ENCODE measurements around the gene CDH13. TPM values are rescaled to one million over a fixed set of nuclear protein-coding genes. Genes with fewer than 3 reads are reported as not detected.

CDH13 gene
- total RNA-seq, 1 donor from 2014 or later = not detected

GRCh38 chr16:82776470-82777146 lies 149.8 kb downstream of the CDH13 start:
- intact Hi-C loops (cut with micrococcal nuclease) = no loop called here

GRCh38 chr16:82782715-82783251 lies 156.0 kb downstream of the CDH13 start:
- intact Hi-C loops (cut with micrococcal nuclease) = no loop called here

GRCh38 chr16:82783933-82784572 lies 157.3 kb downstream of the CDH13 start:
- intact Hi-C loops (cut with micrococcal nuclease) = no loop called here

- intact Hi-C loops (cut with micrococcal nuclease) = no loop called here
These were observed 157.8 kb downstream of the CDH13 start for GRCh38 chr16:82784573-82784968.

- intact Hi-C loops (cut with micrococcal nuclease) = no loop called here
These were observed 161.5 kb downstream of the CDH13 start for GRCh38 chr16:82788225-82788624.

GRCh38 chr16:82788919-82789318 lies 162.2 kb downstream of the CDH13 start:
- intact Hi-C loops (cut with micrococcal nuclease) = no loop called here

- intact Hi-C loops (cut with micrococcal nuclease) = no loop called here
These were observed 165.9 kb downstream of the CDH13 start for GRCh38 chr16:82792693-82793092.

- intact Hi-C loops (cut with micrococcal nuclease) = no loop called here
These were observed 166.9 kb downstream of the CDH13 start for GRCh38 chr16:82793528-82794245.

- intact Hi-C loops (cut with micrococcal nuclease) = no loop called here
These were observed 169.3 kb downstream of the CDH13 start for GRCh38 chr16:82796047-82796446.

GRCh38 chr16:82801361-82801760 lies 174.6 kb downstream of the CDH13 start:
- intact Hi-C loops (cut with micrococcal nuclease) = no loop called here

GRCh38 chr16:82805866-82806265 lies 179.1 kb downstream of the CDH13 start:
- intact Hi-C loops (cut with micrococcal nuclease) = no loop called here

- intact Hi-C loops (cut with micrococcal nuclease) = no loop called here
These were observed 180.5 kb downstream of the CDH13 start for GRCh38 chr16:82807311-82807710.

- intact Hi-C loops (cut with micrococcal nuclease) = no loop called here
These were observed 181.3 kb downstream of the CDH13 start for GRCh38 chr16:82808036-82808435.

- intact Hi-C loops (cut with micrococcal nuclease) = no loop called here
These were observed 183.3 kb downstream of the CDH13 start for GRCh38 chr16:82810077-82810476.

GRCh38 chr16:82814059-82814458 lies 187.3 kb downstream of the CDH13 start:
- intact Hi-C loops (cut with micrococcal nuclease) = no loop called here

- intact Hi-C loops (cut with micrococcal nuclease) = no loop called here
These were observed 192.5 kb downstream of the CDH13 start for GRCh38 chr16:82819286-82819685.

- intact Hi-C loops (cut with micrococcal nuclease) = no loop called here
These were observed 194.1 kb downstream of the CDH13 start for GRCh38 chr16:82820855-82821254.

- intact Hi-C loops (cut with micrococcal nuclease) = no loop called here
These were observed 197.6 kb downstream of the CDH13 start for GRCh38 chr16:82824408-82824807.

GRCh38 chr16:82829301-82829700 lies 202.5 kb downstream of the CDH13 start:
- intact Hi-C loops (cut with micrococcal nuclease) = no loop called here

GRCh38 chr16:82830944-82831343 lies 204.2 kb downstream of the CDH13 start:
- intact Hi-C loops (cut with micrococcal nuclease) = no loop called here

GRCh38 chr16:82832821-82833220 lies 206.1 kb downstream of the CDH13 start:
- intact Hi-C loops (cut with micrococcal nuclease) = no loop called here

GRCh38 chr16:82833378-82833993 lies 206.7 kb downstream of the CDH13 start:
- intact Hi-C loops (cut with micrococcal nuclease) = no loop called here
